GM23338 (cell line): ENCODE data around the gene DHRS7B. TPM values are rescaled to one million over a fixed set of nuclear protein-coding genes. Genes with fewer than 3 reads are reported as not detected.

Experiments
- ATAC-seq: fragments of 200-7000 bp; cut with Tn5 transposase; 3 replicates; pipeline ENCODE4 v1.9.1; 2020
- DNase-seq: peaks from one replicate; pipeline ENCODE4 v3.0.0-alpha.2; 2015; ENCODE audit warnings: low spot score
- H2AFZ ChIP-seq: fragments of 200-600 bp; sonication (generic); 2 replicates; pipeline ENCODE4 v1.8.0; 2016; ENCODE audit warnings: antibody characterized with exemption, mild to moderate bottlenecking, moderate library complexity
- H3F3A ChIP-seq: fragments of 200-600 bp; sonication (generic); replicated peaks from 2 replicates; pipeline ENCODE4 v1.8.0; 2017; ENCODE audit warnings: antibody characterized with exemption, mixed run types, low read depth
- H3K27ac ChIP-seq: fragments of 200-600 bp; sonication (generic); 2 replicates; pipeline ENCODE4 v1.6.1; 2016; ENCODE audit warnings: low read depth
- H3K27me3 ChIP-seq: fragments of 200-600 bp; sonication (generic); 2 replicates; pipeline ENCODE4 v1.8.0; 2016; ENCODE audit warnings: mild to moderate bottlenecking, mixed run types, moderate library complexity; ENCODE audit not compliant: insufficient read depth
- H3K36me3 ChIP-seq: fragments of 200-600 bp; sonication (generic); 2 replicates; pipeline ENCODE4 v1.8.0; 2016; ENCODE audit warnings: mild to moderate bottlenecking; ENCODE audit not compliant: insufficient read depth
- H3K4me1 ChIP-seq: fragments of 200-600 bp; sonication (generic); 2 replicates; pipeline ENCODE4 v1.8.0; 2016; ENCODE audit warnings: mild to moderate bottlenecking, moderate library complexity; ENCODE audit not compliant: insufficient read depth
- H3K4me2 ChIP-seq: fragments of 200-600 bp; sonication (generic); 2 replicates; pipeline ENCODE4 v1.7.1; 2017; ENCODE audit warnings: mixed run types
- H3K4me3 ChIP-seq: fragments of 200-600 bp; sonication (generic); 2 replicates; pipeline ENCODE4 v1.6.1; 2016; ENCODE audit warnings: mixed run types
- H3K79me2 ChIP-seq: fragments of 200-600 bp; sonication (generic); replicated peaks from 2 replicates; pipeline ENCODE4 v1.8.0; 2017; ENCODE audit warnings: mild to moderate bottlenecking; ENCODE audit not compliant: insufficient read depth
- H3K9me2 ChIP-seq: fragments of 200-600 bp; sonication (generic); 2 replicates; pipeline ENCODE4 v1.8.0; 2017; ENCODE audit not compliant: insufficient read depth
- H4K20me1 ChIP-seq: fragments of 200-600 bp; sonication (generic); replicated peaks from 2 replicates; pipeline ENCODE4 v1.8.0; 2017; ENCODE audit warnings: mild to moderate bottlenecking; ENCODE audit not compliant: insufficient read depth
- H3K27ac Mint-ChIP-seq: 2 replicates; pipeline ENCODE4 v1.8.0; 2020; ENCODE audit warnings: inconsistent platforms, mild to moderate bottlenecking, moderate library complexity, mixed read lengths
- H3K27me3 Mint-ChIP-seq: 3 replicates; pipeline ENCODE4 v1.8.0; 2022; ENCODE audit warnings: low read depth, mild to moderate bottlenecking, moderate library complexity, mixed read lengths, inconsistent platforms; ENCODE audit not compliant: insufficient read depth, poor library complexity
- H3K36me3 Mint-ChIP-seq: 3 replicates; pipeline ENCODE4 v1.8.0; 2021; ENCODE audit warnings: low read depth, mild to moderate bottlenecking, inconsistent platforms, moderate library complexity, mixed read lengths
- H3K4me1 Mint-ChIP-seq: 3 replicates; pipeline ENCODE4 v1.8.0; 2020; ENCODE audit warnings: mild to moderate bottlenecking, inconsistent platforms, mixed read lengths
- H3K4me3 Mint-ChIP-seq: 3 replicates; pipeline ENCODE4 v1.8.0; 2021; ENCODE audit warnings: moderate library complexity, mild to moderate bottlenecking, inconsistent platforms, mixed read lengths
- H3K9me3 Mint-ChIP-seq: 3 replicates; pipeline ENCODE4 v1.8.0; 2020; ENCODE audit warnings: moderate library complexity, mild to moderate bottlenecking, inconsistent platforms, mixed read lengths
- CREB1 ChIP-seq: fragments of 250-450 bp; sonication (Bioruptor Pico); IDR thresholded peaks from 2 replicates; pipeline ENCODE4 v1.5.0; 2020; ENCODE audit warnings: low read depth, mild to moderate bottlenecking, moderate library complexity
- EZH2phosphoT487 ChIP-seq: fragments of 200-600 bp; sonication (generic); IDR thresholded peaks from one replicate; pipeline ENCODE4 v1.8.1; 2018; ENCODE audit warnings: antibody characterized with exemption; ENCODE audit not compliant: unreplicated experiment
- JUNB ChIP-seq: IDR thresholded peaks from one replicate; pipeline ENCODE4 v1.6.1; 2016; ENCODE audit warnings: antibody characterized with exemption; ENCODE audit not compliant: unreplicated experiment
- NANOG ChIP-seq: IDR thresholded peaks from 2 replicates; pipeline ENCODE4 v1.6.1; 2016; ENCODE audit warnings: antibody characterized with exemption, borderline replicate concordance
- POLR2AphosphoS5 ChIP-seq: IDR thresholded peaks from 2 replicates; pipeline ENCODE4 v1.6.1; 2016; ENCODE audit warnings: antibody characterized with exemption, low read depth
- STAT1 ChIP-seq: IDR thresholded peaks from one replicate; pipeline ENCODE4 v1.6.1; 2016; ENCODE audit warnings: antibody characterized with exemption; ENCODE audit not compliant: unreplicated experiment
- ZNF114 ChIP-seq: fragments of 250-450 bp; sonication (Bioruptor Pico); IDR thresholded peaks from 2 replicates; pipeline ENCODE4 v1.5.0; 2020; ENCODE audit warnings: mild to moderate bottlenecking, moderate library complexity
- ZNF331 ChIP-seq: fragments of 250-450 bp; sonication (Bioruptor Pico); IDR thresholded peaks from 2 replicates; pipeline ENCODE4 v1.5.0; 2020; ENCODE audit warnings: low read depth, mild to moderate bottlenecking, moderate library complexity
- polyA plus RNA-seq: library from polyadenylated mRNA; unstranded; fragments of >200 nt; fragmentation: Nextera tagmentation; extraction: Ambion mirVana; gene quantifications from 2 replicates; pipeline ENCODE4 v1.2.1, GENCODE V29; 2016
- total RNA-seq: library from RNA; depleted of rRNA; stranded (reverse); fragments of >200 nt; shearing (Covaris generic); gene quantifications from 2 replicates; pipeline ENCODE4 v1.2.3, GENCODE V29; 2014
- TF ChIP-seq, protein P1 (sequence below), 2 experiments: fragments of 200-600 bp in 1 of 2; sonication (generic) in 1 of 2; conservative IDR thresholded peaks; 2 replicates each; pipeline versions ENCODE4 v1.5.1 to v1.6.1; 2016 to 2017; ENCODE audit warnings: antibody characterized with exemption in 2 of 2, low read depth in 2 of 2, mild to moderate bottlenecking in 2 of 2, moderate library complexity in 1 of 2
- TF ChIP-seq, protein P2 (sequence below): IDR thresholded peaks from 2 replicates; pipeline ENCODE4 v1.6.1; 2016; ENCODE audit warnings: antibody characterized with exemption
- TF ChIP-seq, protein P3 (sequence below): IDR thresholded peaks from one replicate; pipeline ENCODE4 v1.6.1; 2018; ENCODE audit warnings: antibody characterized with exemption; ENCODE audit not compliant: unreplicated experiment

The DHRS7B gene
- total and polyA plus RNA-seq, 2 experiments from 2014 or later = 26.6 to 27.9 TPM

DNA sequence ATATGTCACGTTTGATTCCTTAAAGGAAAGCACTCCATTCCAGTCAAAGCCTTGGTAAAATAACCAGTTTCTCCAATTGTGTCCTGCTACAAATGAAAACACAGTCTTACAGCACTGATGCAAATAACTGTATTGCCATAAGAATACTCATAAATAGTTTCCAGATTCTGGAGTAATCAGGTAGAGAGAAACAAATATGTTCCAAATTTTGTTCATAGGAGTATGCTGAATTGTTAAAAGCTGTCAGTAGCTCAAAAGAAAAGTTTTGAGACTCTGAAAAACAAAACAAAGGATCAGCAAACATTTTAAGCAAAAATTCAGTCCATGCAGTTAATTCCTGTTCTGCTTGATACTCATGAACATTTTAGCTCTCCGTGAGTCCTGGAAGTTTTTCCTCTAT lies 7.8 kb downstream of the DHRS7B start:
- Mint-ChIP-seq H3K4me1 (no peaks in the 10 kb centered on the region), H3K27me3 (no peaks in the 10 kb centered on the region), H3K9me3 (peaks cover 70% of the 10 kb centered on the region), H3K27ac (no peak overlapping the region), H3K36me3 (peaks cover 64% of the 10 kb centered on the region), H3K4me3 (no peak overlapping the region)
- Histone ChIP-seq H2AFZ (no peak overlapping the region), H3K4me3 (no peak overlapping the region), H4K20me1 (0 out of 2 replicates have a peak, but pooled peaks cover 4% of the 10 kb centered on the region), H3K79me2 (peaks cover 85% of the 10 kb centered on the region), H3K36me3 (peaks cover 26% of the 10 kb centered on the region), H3F3A (peaks cover 2% of the 10 kb centered on the region; the same call in 1 of the 2 replicates), H3K27ac (no peak overlapping the region), H3K4me2 (no peak overlapping the region), H3K27me3 (no peaks in the 10 kb centered on the region), H3K9me2 (0 out of 2 replicates have a peak, but pooled peaks cover 3% of the 10 kb centered on the region), H3K4me1 (peaks cover 28% of the 10 kb centered on the region)
- no peak for ATAC-seq
- TF ChIP-seq ZNF114 (CRISPR knock-in tag) = no peak
- TF ChIP-seq ZNF331 (CRISPR knock-in tag) = no peak
- DNase-seq = no peak

DNA sequence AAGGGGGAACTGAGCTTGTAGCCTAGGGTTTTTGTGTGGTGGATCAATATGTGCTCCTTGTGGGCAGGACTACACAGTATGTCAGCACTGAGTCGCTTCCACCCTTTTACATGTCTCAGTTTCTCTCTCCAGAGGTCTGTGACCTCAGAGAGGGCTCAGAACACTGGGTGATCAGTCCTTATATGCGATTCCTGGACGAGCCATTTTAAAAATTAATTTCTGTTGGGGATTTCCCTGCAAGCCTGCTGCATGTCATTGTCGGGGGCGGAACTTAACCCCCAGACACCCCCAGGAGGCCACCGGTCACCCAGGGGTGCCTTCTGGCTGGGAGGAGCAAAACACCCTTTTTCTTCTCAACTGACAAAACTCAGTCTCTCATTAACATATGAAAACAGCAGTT lies 14.1 kb downstream of the DHRS7B start:
- Mint-ChIP-seq H3K9me3 (peaks cover 59% of the 10 kb centered on the region), H3K27me3 (peaks cover 2% of the 10 kb centered on the region), H3K36me3 (peaks cover 70% of the 10 kb centered on the region), H3K27ac (peak overlapping the region; percentile 51; the same call in 1 of the 2 replicates), H3K4me3 (no peak overlapping the region), H3K4me1 (peaks cover 22% of the 10 kb centered on the region)
- Histone ChIP-seq H3K27ac (peak overlapping the region; percentile 81), H3K79me2 (peaks cover 34% of the 10 kb centered on the region), H3K36me3 (peaks cover 8% of the 10 kb centered on the region), H2AFZ (no peak overlapping the region), H3K9me2 (no peaks in the 10 kb centered on the region), H3K4me3 (peak overlapping the region; percentile 9; the same call in 1 of the 2 replicates), H3F3A (peaks cover 8% of the 10 kb centered on the region), H4K20me1 (no peaks in the 10 kb centered on the region), H3K4me2 (peak overlapping the region; percentile 56), H3K4me1 (peaks cover 40% of the 10 kb centered on the region), H3K27me3 (no peaks in the 10 kb centered on the region)
- peak; percentile 30; the same call in 2 of the 3 replicates for ATAC-seq
- DNase-seq = no peak
- TF ChIP-seq CREB1 (CRISPR knock-in tag) = no peak
- TF ChIP-seq EZH2phosphoT487 = no peak
- no peak for TF ChIP-seq JUNB
- TF ChIP-seq POLR2AphosphoS5 = no peak
- no peak for TF ChIP-seq NANOG
- TF ChIP-seq, protein P1, sequence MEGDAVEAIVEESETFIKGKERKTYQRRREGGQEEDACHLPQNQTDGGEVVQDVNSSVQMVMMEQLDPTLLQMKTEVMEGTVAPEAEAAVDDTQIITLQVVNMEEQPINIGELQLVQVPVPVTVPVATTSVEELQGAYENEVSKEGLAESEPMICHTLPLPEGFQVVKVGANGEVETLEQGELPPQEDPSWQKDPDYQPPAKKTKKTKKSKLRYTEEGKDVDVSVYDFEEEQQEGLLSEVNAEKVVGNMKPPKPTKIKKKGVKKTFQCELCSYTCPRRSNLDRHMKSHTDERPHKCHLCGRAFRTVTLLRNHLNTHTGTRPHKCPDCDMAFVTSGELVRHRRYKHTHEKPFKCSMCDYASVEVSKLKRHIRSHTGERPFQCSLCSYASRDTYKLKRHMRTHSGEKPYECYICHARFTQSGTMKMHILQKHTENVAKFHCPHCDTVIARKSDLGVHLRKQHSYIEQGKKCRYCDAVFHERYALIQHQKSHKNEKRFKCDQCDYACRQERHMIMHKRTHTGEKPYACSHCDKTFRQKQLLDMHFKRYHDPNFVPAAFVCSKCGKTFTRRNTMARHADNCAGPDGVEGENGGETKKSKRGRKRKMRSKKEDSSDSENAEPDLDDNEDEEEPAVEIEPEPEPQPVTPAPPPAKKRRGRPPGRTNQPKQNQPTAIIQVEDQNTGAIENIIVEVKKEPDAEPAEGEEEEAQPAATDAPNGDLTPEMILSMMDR (conservative IDR thresholded peaks at IDR 0.05; ENCODE audit: low read depth in 2 of 2) = no peak
- no peak for TF ChIP-seq STAT1
- TF ChIP-seq, protein P2, sequence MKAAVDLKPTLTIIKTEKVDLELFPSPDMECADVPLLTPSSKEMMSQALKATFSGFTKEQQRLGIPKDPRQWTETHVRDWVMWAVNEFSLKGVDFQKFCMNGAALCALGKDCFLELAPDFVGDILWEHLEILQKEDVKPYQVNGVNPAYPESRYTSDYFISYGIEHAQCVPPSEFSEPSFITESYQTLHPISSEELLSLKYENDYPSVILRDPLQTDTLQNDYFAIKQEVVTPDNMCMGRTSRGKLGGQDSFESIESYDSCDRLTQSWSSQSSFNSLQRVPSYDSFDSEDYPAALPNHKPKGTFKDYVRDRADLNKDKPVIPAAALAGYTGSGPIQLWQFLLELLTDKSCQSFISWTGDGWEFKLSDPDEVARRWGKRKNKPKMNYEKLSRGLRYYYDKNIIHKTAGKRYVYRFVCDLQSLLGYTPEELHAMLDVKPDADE = no peak
- TF ChIP-seq, protein P3, sequence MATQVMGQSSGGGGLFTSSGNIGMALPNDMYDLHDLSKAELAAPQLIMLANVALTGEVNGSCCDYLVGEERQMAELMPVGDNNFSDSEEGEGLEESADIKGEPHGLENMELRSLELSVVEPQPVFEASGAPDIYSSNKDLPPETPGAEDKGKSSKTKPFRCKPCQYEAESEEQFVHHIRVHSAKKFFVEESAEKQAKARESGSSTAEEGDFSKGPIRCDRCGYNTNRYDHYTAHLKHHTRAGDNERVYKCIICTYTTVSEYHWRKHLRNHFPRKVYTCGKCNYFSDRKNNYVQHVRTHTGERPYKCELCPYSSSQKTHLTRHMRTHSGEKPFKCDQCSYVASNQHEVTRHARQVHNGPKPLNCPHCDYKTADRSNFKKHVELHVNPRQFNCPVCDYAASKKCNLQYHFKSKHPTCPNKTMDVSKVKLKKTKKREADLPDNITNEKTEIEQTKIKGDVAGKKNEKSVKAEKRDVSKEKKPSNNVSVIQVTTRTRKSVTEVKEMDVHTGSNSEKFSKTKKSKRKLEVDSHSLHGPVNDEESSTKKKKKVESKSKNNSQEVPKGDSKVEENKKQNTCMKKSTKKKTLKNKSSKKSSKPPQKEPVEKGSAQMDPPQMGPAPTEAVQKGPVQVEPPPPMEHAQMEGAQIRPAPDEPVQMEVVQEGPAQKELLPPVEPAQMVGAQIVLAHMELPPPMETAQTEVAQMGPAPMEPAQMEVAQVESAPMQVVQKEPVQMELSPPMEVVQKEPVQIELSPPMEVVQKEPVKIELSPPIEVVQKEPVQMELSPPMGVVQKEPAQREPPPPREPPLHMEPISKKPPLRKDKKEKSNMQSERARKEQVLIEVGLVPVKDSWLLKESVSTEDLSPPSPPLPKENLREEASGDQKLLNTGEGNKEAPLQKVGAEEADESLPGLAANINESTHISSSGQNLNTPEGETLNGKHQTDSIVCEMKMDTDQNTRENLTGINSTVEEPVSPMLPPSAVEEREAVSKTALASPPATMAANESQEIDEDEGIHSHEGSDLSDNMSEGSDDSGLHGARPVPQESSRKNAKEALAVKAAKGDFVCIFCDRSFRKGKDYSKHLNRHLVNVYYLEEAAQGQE = no peak
